Retinal pigment epithelial cell (primary cell): ENCODE measurements around the gene GABRG3.

ENCODE experiments used
- DNase-seq: peaks from one replicate; pipeline ENCODE4 v3.0.0-alpha.2; 2010; ENCODE audit warnings: low read depth
- H3K4me3 ChIP-seq: 2 replicates; pipeline ENCODE4 v1.5.1; 2011; ENCODE audit warnings: mild to moderate bottlenecking, low read length, control low read depth, moderate library complexity
- CTCF ChIP-seq: conservative IDR thresholded peaks from 2 replicates; pipeline ENCODE4 v1.5.1; 2011; ENCODE audit warnings: low read depth, low read length, control low read depth, inconsistent platforms

The GABRG3 gene

GRCh38 chr15:26936502-26936901 is 34.5 kb upstream of the GABRG3 start:
- no peak for DNase-seq
- H3K4me3 ChIP-seq: no peak overlapping the region
- no peak for TF ChIP-seq CTCF

- TF ChIP-seq CTCF: no peak
- no peak for DNase-seq
- H3K4me3 ChIP-seq: no peak overlapping the region
Measured at GRCh38 chr15:26937134-26937533, 33.8 kb upstream of the GABRG3 start.

GRCh38 chr15:26939398-26939797 is 31.6 kb upstream of the GABRG3 start:
- no peak overlapping the region for H3K4me3 ChIP-seq
- no peak for TF ChIP-seq CTCF
- no peak for DNase-seq

DNA sequence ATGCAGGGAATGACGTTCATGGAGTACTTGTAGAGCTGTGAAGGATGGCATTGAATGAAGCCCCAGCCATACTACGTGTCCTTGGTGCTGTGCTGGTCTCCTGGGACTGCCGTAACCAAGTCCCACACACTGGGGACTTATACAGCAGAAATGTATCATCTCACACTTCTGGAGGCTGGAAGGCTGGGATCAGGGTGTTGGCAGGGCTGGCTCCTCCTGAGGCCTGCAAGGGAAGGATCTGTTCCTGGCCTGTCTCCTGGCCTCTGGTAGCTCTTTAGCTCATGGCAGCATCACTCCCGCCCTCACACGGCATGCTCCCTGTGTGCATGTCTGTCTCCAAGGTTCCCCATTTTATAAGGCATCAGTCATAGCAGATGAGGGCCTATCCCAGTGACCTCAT is 29.5 kb upstream of the GABRG3 start:
- no peak overlapping the region for H3K4me3 ChIP-seq

GRCh38 chr15:26943866-26944265 is 27.1 kb upstream of the GABRG3 start:
- no peak for DNase-seq
- no peak overlapping the region for H3K4me3 ChIP-seq
- no peak for TF ChIP-seq CTCF

More for the DNA sequence above, 29.5 kb upstream of the GABRG3 start:
- TF ChIP-seq CTCF: no peak
- DNase-seq: no peak

DNA sequence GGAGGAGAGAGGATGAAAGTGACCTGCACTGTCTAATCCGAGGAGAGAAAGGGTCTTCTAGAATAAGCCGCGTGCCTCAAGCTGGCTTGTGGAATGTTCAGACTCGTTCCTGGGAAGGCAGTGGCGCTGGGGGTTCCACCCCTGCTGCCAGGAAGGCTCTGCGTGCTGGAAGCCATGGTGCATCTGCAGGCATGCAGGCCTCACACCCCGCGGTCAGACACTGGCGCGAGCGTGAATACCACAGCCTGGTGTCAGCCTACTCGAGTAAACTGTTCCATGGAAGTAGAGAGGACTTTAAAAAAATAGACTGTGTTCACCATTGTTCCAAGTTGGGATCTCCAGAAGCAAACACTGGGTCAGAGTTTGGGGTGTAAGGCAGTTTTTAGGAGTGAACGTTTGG is 25.9 kb upstream of the GABRG3 start:
- no peak for DNase-seq
- H3K4me3 ChIP-seq: no peak overlapping the region
- no peak for TF ChIP-seq CTCF

- H3K4me3 ChIP-seq: no peak overlapping the region
- DNase-seq: no peak
- TF ChIP-seq CTCF: no peak
Measured at GRCh38 chr15:26950001-26950400, 21.0 kb upstream of the GABRG3 start.
